SK-N-SH (cell line): Measurements from ENCODE around the gene KIAA2012.

ENCODE experiments used
- ELF1 ChIP-seq: IDR thresholded peaks from 2 replicates; pipeline ENCODE4 v1.4.0; 2012
- PBX3 ChIP-seq: IDR thresholded peaks from 2 replicates; pipeline ENCODE4; 2012
- RAD21 ChIP-seq: IDR thresholded peaks from 2 replicates; pipeline ENCODE4 v1.6.1; 2012; ENCODE audit warnings: mild to moderate bottlenecking, low read length
- YY1 ChIP-seq: IDR thresholded peaks from 2 replicates; pipeline ENCODE4 v1.4.0; 2012; ENCODE audit warnings: low read depth, mild to moderate bottlenecking
- TF ChIP-seq, protein P1 (sequence below): fragments of 200-600 bp; sonication (generic); IDR thresholded peaks from 2 replicates; pipeline ENCODE4 v1.6.1; 2017; ENCODE audit warnings: antibody characterized with exemption, mild to moderate bottlenecking, moderate library complexity

DNA sequence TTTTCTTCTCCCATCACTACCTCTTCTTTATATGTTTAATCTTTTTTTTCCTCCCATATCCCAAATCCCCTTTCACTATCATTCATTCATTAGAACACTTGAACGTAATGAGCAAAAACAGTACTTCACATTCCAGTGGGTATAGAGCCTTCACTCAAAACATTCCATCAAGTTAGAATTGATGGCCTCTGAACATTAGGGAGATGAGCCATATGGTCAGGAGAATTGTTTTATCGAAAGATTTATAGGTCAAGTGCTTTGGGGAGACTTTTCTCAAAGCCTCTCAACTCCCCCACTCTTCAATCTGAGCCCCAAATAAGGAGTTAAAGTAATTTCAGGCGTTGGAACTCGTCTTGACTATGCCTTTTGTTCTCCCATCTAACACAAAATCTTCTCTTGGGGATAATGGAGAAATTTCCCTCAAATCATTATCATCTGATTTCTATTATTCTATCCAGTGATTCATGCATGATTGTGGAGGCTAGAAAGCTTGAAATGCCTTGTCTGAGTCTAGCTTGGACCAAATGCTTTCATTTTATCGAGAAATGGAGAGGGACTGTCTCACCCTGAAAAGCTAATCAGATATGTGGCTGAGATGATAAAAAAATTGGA is 79.2 kb downstream of the KIAA2012 start:
- TF ChIP-seq YY1 (no peak), ELF1 (no peak), PBX3 (peak; percentile 79), RAD21 (no peak)
- TF ChIP-seq, protein P1, sequence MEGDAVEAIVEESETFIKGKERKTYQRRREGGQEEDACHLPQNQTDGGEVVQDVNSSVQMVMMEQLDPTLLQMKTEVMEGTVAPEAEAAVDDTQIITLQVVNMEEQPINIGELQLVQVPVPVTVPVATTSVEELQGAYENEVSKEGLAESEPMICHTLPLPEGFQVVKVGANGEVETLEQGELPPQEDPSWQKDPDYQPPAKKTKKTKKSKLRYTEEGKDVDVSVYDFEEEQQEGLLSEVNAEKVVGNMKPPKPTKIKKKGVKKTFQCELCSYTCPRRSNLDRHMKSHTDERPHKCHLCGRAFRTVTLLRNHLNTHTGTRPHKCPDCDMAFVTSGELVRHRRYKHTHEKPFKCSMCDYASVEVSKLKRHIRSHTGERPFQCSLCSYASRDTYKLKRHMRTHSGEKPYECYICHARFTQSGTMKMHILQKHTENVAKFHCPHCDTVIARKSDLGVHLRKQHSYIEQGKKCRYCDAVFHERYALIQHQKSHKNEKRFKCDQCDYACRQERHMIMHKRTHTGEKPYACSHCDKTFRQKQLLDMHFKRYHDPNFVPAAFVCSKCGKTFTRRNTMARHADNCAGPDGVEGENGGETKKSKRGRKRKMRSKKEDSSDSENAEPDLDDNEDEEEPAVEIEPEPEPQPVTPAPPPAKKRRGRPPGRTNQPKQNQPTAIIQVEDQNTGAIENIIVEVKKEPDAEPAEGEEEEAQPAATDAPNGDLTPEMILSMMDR: no peak
